GM21423 (cell line): ENCODE results near the gene OXCT2.

Source experiments
- ATAC-seq: cut with Tn5 transposase; IDR thresholded peaks from one replicate; pipeline ENCODE4 v1.9.1; 2021; ENCODE audit warnings: mild to moderate bottlenecking, moderate library complexity; ENCODE audit not compliant: unreplicated experiment

OXCT2 gene

GRCh38 chr1:39737546-39738169 is 33.5 kb downstream of the OXCT2 start:
- no peak for ATAC-seq

- ATAC-seq = no peak
Observed at GRCh38 chr1:39735731-39736130, 35.4 kb downstream of the OXCT2 start.

- ATAC-seq = no peak
Observed at GRCh38 chr1:39733161-39733560, 38.0 kb downstream of the OXCT2 start.

GRCh38 chr1:39732730-39733129 is 38.4 kb downstream of the OXCT2 start:
- no peak for ATAC-seq

GRCh38 chr1:39729842-39730241 is 41.3 kb downstream of the OXCT2 start:
- ATAC-seq = no peak

GRCh38 chr1:39729030-39729429 is 42.1 kb downstream of the OXCT2 start:
- ATAC-seq = no peak

GRCh38 chr1:39727932-39728317 is 43.2 kb downstream of the OXCT2 start:
- no peak for ATAC-seq

- ATAC-seq = no peak
Observed at GRCh38 chr1:39727221-39727931, 43.8 kb downstream of the OXCT2 start.

- no peak for ATAC-seq
Observed at GRCh38 chr1:39726600-39726999, 44.5 kb downstream of the OXCT2 start.

GRCh38 chr1:39722495-39722894 is 48.7 kb downstream of the OXCT2 start:
- ATAC-seq = no peak

GRCh38 chr1:39721664-39722063 is 49.5 kb downstream of the OXCT2 start:
- ATAC-seq = no peak

GRCh38 chr1:39720094-39720999 is 50.8 kb downstream of the OXCT2 start:
- ATAC-seq = no peak
